Natural killer cell treated with Interleukin-12 subunit alpha and Interleukin-12 subunit beta and Interleukin-15 and Interleukin-18, amount 100 ng/mL, for 72 hours (primary cell): Measurements from ENCODE around the gene DPP7. TPM values are rescaled to one million over a fixed set of nuclear protein-coding genes. Genes with fewer than 3 reads are reported as not detected.
A peak's percentile ranks its signal among the peaks of the same experiment; 100 is the strongest.
"Not testable (repeated sequence)": the region's sequence is repeated elsewhere in the genome, so short reads cannot be mapped to it uniquely, and the experiment has no call there.

ENCODE experiments used
- ATAC-seq, 2 donors: fragments of 150-1000 bp; cut with Tn5 transposase in 1 of 2; sonication (Bioruptor Pico), chemical (Tn5 transposase) in 1 of 2; 2 replicates each; pipeline ENCODE4 v1.10.0; 2021
- DNase-seq: peaks from one replicate; pipeline ENCODE4 v3.0.0; 2022; ENCODE audit warnings: low spot score
- H3K27ac Mint-ChIP-seq, 2 donors: 1 replicate in 1 of 2; 2 replicates in 1 of 2; pipeline ENCODE4 v1.8.0; 2022; ENCODE audit warnings: mixed read lengths in 2 of 2, mild to moderate bottlenecking in 1 of 2, moderate library complexity in 1 of 2
- H3K27me3 Mint-ChIP-seq, 2 donors: 1 replicate in 1 of 2; 2 replicates in 1 of 2; pipeline ENCODE4 v1.8.0; 2022; ENCODE audit warnings: mixed read lengths in 2 of 2
- H3K36me3 Mint-ChIP-seq: one replicate; pipeline ENCODE4 v1.8.0; 2022; ENCODE audit warnings: mixed read lengths
- H3K4me1 Mint-ChIP-seq, 2 donors: 1 replicate in 1 of 2; 2 replicates in 1 of 2; pipeline ENCODE4 v1.8.0; 2022; ENCODE audit warnings: low read depth in 2 of 2, mixed read lengths in 2 of 2, mild to moderate bottlenecking in 1 of 2
- H3K4me3 Mint-ChIP-seq: one replicate; pipeline ENCODE4 v1.8.0; 2022; ENCODE audit warnings: mixed read lengths
- H3K9me3 Mint-ChIP-seq: 2 replicates; pipeline ENCODE4 v1.8.0; 2022; ENCODE audit warnings: mixed read lengths
- total RNA-seq, 2 donors: library from RNA; stranded (reverse); gene quantifications; one replicate each; pipeline ENCODE4 v1.2.3, GENCODE V29; 2022

Gene DPP7
- total RNA-seq, 2 donors from 2014 or later, result 188 to 310 TPM

- DNase-seq, result no peak
- H3K9me3 Mint-ChIP-seq, result no peaks in the 10 kb centered on the region
- H3K36me3 Mint-ChIP-seq, result no peaks in the 10 kb centered on the region
- H3K4me1 Mint-ChIP-seq, result peaks cover 0 to 6% of the 10 kb centered on the region in 2 donors
- peaks cover 18 to 20% of the 10 kb centered on the region in 2 donors for H3K27me3 Mint-ChIP-seq
- H3K4me3 Mint-ChIP-seq, result no peak overlapping the region
- H3K27ac Mint-ChIP-seq, result no peak overlapping the region
- no peak for ATAC-seq
Measured at GRCh38 chr9:137141050-137141810, 26.7 kb upstream of the DPP7 start.

DNA sequence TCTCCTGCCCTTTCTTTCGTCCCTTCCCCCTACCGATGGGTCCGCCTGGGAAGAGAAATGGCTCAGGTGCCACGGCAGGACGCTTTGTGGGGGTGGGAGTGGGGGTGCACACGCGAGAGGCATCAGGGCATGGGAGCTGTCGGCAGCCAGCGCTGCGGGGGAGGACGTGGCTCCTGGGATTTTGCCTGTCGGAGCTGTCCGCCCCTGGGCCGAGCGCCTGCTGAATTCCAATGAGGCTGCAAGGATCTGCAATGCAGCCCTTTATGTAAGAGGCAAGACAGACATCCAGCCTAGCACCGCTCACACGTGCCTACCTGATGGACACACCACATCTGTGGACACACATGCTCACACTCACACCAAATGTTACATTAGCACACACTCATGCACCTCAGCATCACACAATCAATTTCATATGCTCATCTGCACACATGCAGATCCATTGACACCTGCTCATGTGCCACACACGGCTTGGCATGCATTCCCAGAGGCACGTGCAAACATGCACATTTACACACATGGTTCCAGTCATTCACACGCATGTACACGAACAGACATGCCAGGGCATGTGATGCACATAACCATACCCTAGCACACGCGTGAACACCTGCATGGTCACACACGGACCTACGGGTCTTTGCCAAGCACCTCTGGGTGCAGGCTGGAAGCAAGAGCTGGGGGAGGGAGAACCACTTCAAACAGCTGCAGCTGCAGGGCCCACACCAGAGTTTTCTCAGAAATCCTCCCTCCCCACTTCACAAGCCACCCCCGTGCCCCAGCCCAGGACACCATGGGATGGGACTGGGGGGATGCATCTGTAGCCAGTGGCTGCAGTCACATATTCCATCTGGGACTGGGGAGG lies 25.8 kb upstream of the DPP7 start:
- Mint-ChIP-seq H3K4me3 (no peak overlapping the region), H3K9me3 (no peaks in the 10 kb centered on the region), H3K27ac (no peak overlapping the region), H3K36me3 (no peaks in the 10 kb centered on the region), H3K27me3 (peaks cover 25% of the 10 kb centered on the region in 2 donors), H3K4me1 (peaks cover 0 to 6% of the 10 kb centered on the region in 2 donors)
- DNase-seq, result no peak
- no peak for ATAC-seq

DNA sequence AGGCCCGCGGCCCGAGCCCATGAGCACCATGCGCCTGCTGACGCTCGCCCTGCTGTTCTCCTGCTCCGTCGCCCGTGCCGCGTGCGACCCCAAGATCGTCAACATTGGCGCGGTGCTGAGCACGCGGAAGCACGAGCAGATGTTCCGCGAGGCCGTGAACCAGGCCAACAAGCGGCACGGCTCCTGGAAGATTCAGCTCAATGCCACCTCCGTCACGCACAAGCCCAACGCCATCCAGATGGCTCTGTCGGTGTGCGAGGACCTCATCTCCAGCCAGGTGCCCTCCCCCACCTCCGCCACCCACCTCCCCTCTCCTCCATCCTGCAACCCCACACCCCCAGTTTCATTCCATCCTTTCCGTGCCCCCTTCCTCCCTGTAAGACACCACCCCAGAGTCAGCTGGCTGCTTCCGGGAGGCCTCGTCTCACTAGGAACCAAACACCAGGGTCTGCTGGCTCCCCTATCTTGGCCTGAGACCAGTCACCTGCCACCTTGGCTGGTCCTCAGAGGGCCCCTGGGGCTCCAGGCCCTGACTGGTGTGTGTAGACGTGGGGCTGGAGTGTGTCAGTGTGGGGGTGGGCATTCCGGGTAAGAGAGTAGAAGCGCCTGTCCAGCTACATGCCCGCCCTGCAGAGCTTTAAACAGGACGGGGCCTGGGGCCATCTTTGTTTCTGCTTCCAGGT lies 25.1 kb upstream of the DPP7 start:
- no peaks in the 10 kb centered on the region for H3K36me3 Mint-ChIP-seq
- peaks cover 0 to 6% of the 10 kb centered on the region in 2 donors for H3K4me1 Mint-ChIP-seq
- H3K9me3 Mint-ChIP-seq, result no peaks in the 10 kb centered on the region
- DNase-seq (no peak), ATAC-seq (no peak)
- no peak overlapping the region for H3K4me3 Mint-ChIP-seq
- no peak overlapping the region for H3K27ac Mint-ChIP-seq
- peaks cover 25% of the 10 kb centered on the region in 2 donors for H3K27me3 Mint-ChIP-seq

- DNase-seq, result peak; percentile 67
- no peaks in the 10 kb centered on the region for H3K9me3 Mint-ChIP-seq
- ATAC-seq, result peak; percentile 43 to 72
- no peaks in the 10 kb centered on the region for H3K36me3 Mint-ChIP-seq
- H3K4me3 Mint-ChIP-seq, result no peak within 1 kb of the TSS
- H3K27ac Mint-ChIP-seq, result no peak within 1 kb of the TSS
- peaks cover 25% of the 10 kb centered on the region in 2 donors for H3K27me3 Mint-ChIP-seq
- peaks cover 0 to 6% of the 10 kb centered on the region in 2 donors for H3K4me1 Mint-ChIP-seq
Measured at GRCh38 chr9:137138722-137139467, 24.4 kb upstream of the DPP7 start, which contains the start of gene GRIN1. TSS of gene GRIN1 (plus strand) at chr9:137139154. CDS start at chr9:137139487, 333 bp downstream.

- ATAC-seq, result no peak
- Mint-ChIP-seq H3K36me3 (no peaks in the 10 kb centered on the region), H3K4me3 (no peak overlapping the region), H3K9me3 (no peaks in the 10 kb centered on the region), H3K27ac (no peak overlapping the region), H3K27me3 (peaks cover 25% of the 10 kb centered on the region in 2 donors), H3K4me1 (peaks cover 0 to 6% of the 10 kb centered on the region in 2 donors)
- DNase-seq, result no peak
Measured at GRCh38 chr9:137138058-137138721, 23.7 kb upstream of the DPP7 start.

- Mint-ChIP-seq H3K36me3 (no peaks in the 10 kb centered on the region), H3K27ac (no peak overlapping the region), H3K27me3 (peaks cover 18 to 22% of the 10 kb centered on the region in 2 donors), H3K9me3 (no peaks in the 10 kb centered on the region), H3K4me1 (peaks cover 0 to 2% of the 10 kb centered on the region in 2 donors), H3K4me3 (no peak overlapping the region)
- ATAC-seq, result no peak
- DNase-seq, result no peak
Measured at GRCh38 chr9:137136881-137137607, 22.5 kb upstream of the DPP7 start.

GRCh38 chr9:137136261-137136880 lies 21.8 kb upstream of the DPP7 start:
- no peak overlapping the region for H3K27ac Mint-ChIP-seq
- H3K27me3 Mint-ChIP-seq, result peaks cover 15 to 19% of the 10 kb centered on the region in 2 donors
- ATAC-seq, result no peak
- H3K4me1 Mint-ChIP-seq, result peaks cover 0 to 2% of the 10 kb centered on the region in 2 donors
- no peak for DNase-seq
- H3K4me3 Mint-ChIP-seq, result no peak overlapping the region
- H3K9me3 Mint-ChIP-seq, result no peaks in the 10 kb centered on the region
- no peaks in the 10 kb centered on the region for H3K36me3 Mint-ChIP-seq

GRCh38 chr9:137135154-137135553 lies 20.6 kb upstream of the DPP7 start:
- not testable (repeated sequence) for H3K27ac Mint-ChIP-seq, H3K4me3 Mint-ChIP-seq, ATAC-seq, H3K36me3 Mint-ChIP-seq, DNase-seq, H3K9me3 Mint-ChIP-seq, H3K4me1 Mint-ChIP-seq
- H3K27me3 Mint-ChIP-seq, result peaks cover 9 to 15% of the 10 kb centered on the region in 2 donors

- H3K27me3 Mint-ChIP-seq, result peaks cover 8 to 9% of the 10 kb centered on the region in 2 donors
- no peak overlapping the region for H3K4me3 Mint-ChIP-seq
- no peak for DNase-seq
- no peaks in the 10 kb centered on the region for H3K9me3 Mint-ChIP-seq
- no peaks in the 10 kb centered on the region for H3K36me3 Mint-ChIP-seq
- no peak for ATAC-seq
- no peaks in the 10 kb centered on the region for H3K4me1 Mint-ChIP-seq
- H3K27ac Mint-ChIP-seq, result no peak overlapping the region
Measured at GRCh38 chr9:137134191-137134590, 19.7 kb upstream of the DPP7 start.

- peak; percentile 31 to 38 for ATAC-seq
Measured at GRCh38 chr9:137130176-137130755, 15.7 kb upstream of the DPP7 start.

GRCh38 chr9:137129456-137130175 lies 15.1 kb upstream of the DPP7 start:
- ATAC-seq (peak; percentile 99), DNase-seq (peak; percentile 93)
- Mint-ChIP-seq H3K4me1 (peaks cover 24 to 25% of the 10 kb centered on the region in 2 donors), H3K27ac (no peak overlapping the region), H3K27me3 (peaks cover 0 to 2% of the 10 kb centered on the region in 2 donors), H3K9me3 (no peaks in the 10 kb centered on the region), H3K36me3 (no peaks in the 10 kb centered on the region), H3K4me3 (peak overlapping the region; percentile 90)

More at GRCh38 chr9:137130176-137130755, 15.7 kb upstream of the DPP7 start:
- Mint-ChIP-seq H3K27me3 (peaks cover 0 to 2% of the 10 kb centered on the region in 2 donors), H3K4me3 (peak overlapping the region; percentile 84), H3K36me3 (no peaks in the 10 kb centered on the region), H3K4me1 (peaks cover 24 to 25% of the 10 kb centered on the region in 2 donors), H3K27ac (no peak overlapping the region), H3K9me3 (no peaks in the 10 kb centered on the region)
- DNase-seq, result no peak
